ENCODE data around the gene HPN. TPM values are rescaled to one million over a fixed set of nuclear protein-coding genes. Genes with fewer than 3 reads are reported as not detected.

Gene HPN
- total and polyA plus RNA-seq, 2 donors from 2014 or later, result 134 to 331 TPM

- H3K9me3 ChIP-seq (ENCODE audit: control insufficient read depth in 2 of 3, insufficient read depth in 1 of 3, low read length in 3 of 3), result peaks cover 0 to 4% (median 3%) of the 10 kb centered on the region in 3 donors
- H3K4me1 ChIP-seq (ENCODE audit: control insufficient read depth in 2 of 3, insufficient read depth in 2 of 3, low read depth in 1 of 3, low read length in 3 of 3), result no peaks in the 10 kb centered on the region
- no peak overlapping the region for H3K4me3 ChIP-seq (ENCODE audit: low read length in 3 of 3)
- no peak overlapping the region for H3K9ac ChIP-seq (ENCODE audit: low read length in 3 of 3)
- H3K27me3 ChIP-seq (ENCODE audit: control insufficient read depth, insufficient read depth, low read length), result no peaks in the 10 kb centered on the region
- no peak for DNase-seq
- H3K36me3 ChIP-seq (ENCODE audit: control insufficient read depth in 2 of 3, insufficient read depth in 3 of 3, low read length in 3 of 3), result no peaks in the 10 kb centered on the region
- no peak for FAIRE-seq
- no peak for TF ChIP-seq CTCF (IDR thresholded peaks at IDR 0.05; ENCODE audit: borderline replicate concordance, extremely low read depth, insufficient read depth)
- intact Hi-C loops (cut with DNase I), result no loop called here
- H3K27ac ChIP-seq (ENCODE audit: low read depth in 2 of 2, low read length in 2 of 2), result no peak overlapping the region
Measured at GRCh38 chr19:35074426-35075201, 33.1 kb downstream of the HPN start.

- Histone ChIP-seq H3K4me3 (ENCODE audit: low read length in 3 of 3) (no peak overlapping the region), H3K4me1 (ENCODE audit: control insufficient read depth in 2 of 3, insufficient read depth in 2 of 3, low read depth in 1 of 3, low read length in 3 of 3) (no peaks in the 10 kb centered on the region), H3K27ac (ENCODE audit: low read depth in 2 of 2, low read length in 2 of 2) (no peak overlapping the region), H3K9me3 (ENCODE audit: control insufficient read depth in 2 of 3, insufficient read depth in 1 of 3, low read length in 3 of 3) (peaks cover 0 to 4% (median 3%) of the 10 kb centered on the region in 3 donors), H3K27me3 (ENCODE audit: control insufficient read depth, insufficient read depth, low read length) (no peaks in the 10 kb centered on the region), H3K9ac (ENCODE audit: low read length in 3 of 3) (no peak overlapping the region), H3K36me3 (ENCODE audit: control insufficient read depth in 2 of 3, insufficient read depth in 3 of 3, low read length in 3 of 3) (no peaks in the 10 kb centered on the region)
- no peak for TF ChIP-seq CTCF (IDR thresholded peaks at IDR 0.05; ENCODE audit: borderline replicate concordance, extremely low read depth, insufficient read depth)
- intact Hi-C loops (cut with DNase I), result no loop called here
- FAIRE-seq (no peak), DNase-seq (no peak)
Measured at GRCh38 chr19:35075202-35076025, 33.9 kb downstream of the HPN start.

GRCh38 chr19:35076026-35076370, 34.5 kb downstream of the HPN start:
- DNase-seq, result no peak
- no peaks in the 10 kb centered on the region for H3K27me3 ChIP-seq (ENCODE audit: control insufficient read depth, insufficient read depth, low read length)
- FAIRE-seq, result no peak
- H3K9ac ChIP-seq (ENCODE audit: low read length in 3 of 3), result no peak overlapping the region
- no peak overlapping the region for H3K4me3 ChIP-seq (ENCODE audit: low read length in 3 of 3)
- intact Hi-C loops (cut with DNase I), result no loop called here
- H3K36me3 ChIP-seq (ENCODE audit: control insufficient read depth in 2 of 3, insufficient read depth in 3 of 3, low read length in 3 of 3), result no peaks in the 10 kb centered on the region
- no peak overlapping the region for H3K27ac ChIP-seq (ENCODE audit: low read depth in 2 of 2, low read length in 2 of 2)
- TF ChIP-seq CTCF (IDR thresholded peaks at IDR 0.05; ENCODE audit: borderline replicate concordance, extremely low read depth, insufficient read depth), result no peak
- no peaks in the 10 kb centered on the region for H3K9me3 ChIP-seq (ENCODE audit: control insufficient read depth in 2 of 3, insufficient read depth in 1 of 3, low read length in 3 of 3)
- no peaks in the 10 kb centered on the region for H3K4me1 ChIP-seq (ENCODE audit: control insufficient read depth in 2 of 3, insufficient read depth in 2 of 3, low read depth in 1 of 3, low read length in 3 of 3)
